K562 (cell line): ENCODE results near the gene PPP6C. TPM values are rescaled to one million over a fixed set of nuclear protein-coding genes. Genes with fewer than 3 reads are reported as not detected.
A peak's percentile ranks its signal among the peaks of the same experiment; 100 is the strongest.

Source experiments
- BMI1 ChIP-seq: fragments of 150-350 bp; IDR thresholded peaks from 2 replicates; pipeline ENCODE4 v1.6.1; 2014; ENCODE audit warnings: low read length
- CBFA2T2 ChIP-seq: fragments of 450-650 bp; conservative IDR thresholded peaks from 2 replicates; pipeline ENCODE4 v1.6.1; 2017; ENCODE audit warnings: mild to moderate bottlenecking
- CCAR2 ChIP-seq: fragments of 200-400 bp; formaldehyde crosslinking; IDR thresholded peaks from 2 replicates; pipeline ENCODE4 v1.6.1; 2017; ENCODE audit warnings: mild to moderate bottlenecking, low read depth, low read length
- CCNT2 ChIP-seq: IDR thresholded peaks from 2 replicates; pipeline ENCODE4 v1.6.1; 2011; ENCODE audit warnings: borderline replicate concordance, low read depth, mild to moderate bottlenecking, moderate library complexity, mixed read lengths, low read length; ENCODE audit not compliant: insufficient read length; ENCODE audit errors: extremely low read depth
- CEBPG ChIP-seq, 3 experiments: fragments of 200-800 bp in 1 of 3; sonication (Bioruptor generic) in 1 of 3; sonication (generic) in 1 of 3; formaldehyde crosslinking in 1 of 3; IDR thresholded peaks in 2 of 3; conservative IDR thresholded peaks in 1 of 3; 2 replicates each; pipeline versions ENCODE4 v1.6.1 to v1.8.0; 2016 to 2022; ENCODE audit warnings: missing compliant biosample characterization in 2 of 3, missing genetic modification characterization in 2 of 3, mild to moderate bottlenecking in 1 of 3, missing genetic modification reagents in 1 of 3
- CHD1 ChIP-seq: fragments of 200-600 bp; sonication (generic); IDR thresholded peaks from one replicate; pipeline ENCODE4 v1.6.1; 2012; ENCODE audit warnings: mild to moderate bottlenecking, moderate library complexity, low read length, inconsistent platforms
- CLOCK ChIP-seq: fragments of 250-450 bp; sonication (Bioruptor Pico); IDR thresholded peaks from 2 replicates; pipeline ENCODE4 v1.4.0; 2020; ENCODE audit warnings: mild to moderate bottlenecking, moderate library complexity, borderline replicate concordance
- ELF1 ChIP-seq: fragments of 200-800 bp; sonication (Bioruptor generic); IDR thresholded peaks from 2 replicates; pipeline ENCODE4 v1.6.1; 2016; ENCODE audit warnings: missing genetic modification characterization, missing compliant biosample characterization
- FOXP1 ChIP-seq: sonication (generic); formaldehyde crosslinking; IDR thresholded peaks from 2 replicates; pipeline ENCODE4 v1.8.0; 2022; ENCODE audit warnings: mild to moderate bottlenecking, missing genetic modification reagents
- MEF2D ChIP-seq: conservative IDR thresholded peaks from 2 replicates; pipeline ENCODE4 v1.6.1; 2016; ENCODE audit warnings: low read depth, missing genetic modification characterization, missing compliant biosample characterization
- MTF1 ChIP-seq: fragments of 250-450 bp; sonication (Bioruptor Pico); IDR thresholded peaks from 2 replicates; pipeline ENCODE4 v1.9.0; 2021; ENCODE audit warnings: moderate library complexity, mild to moderate bottlenecking, inconsistent platforms, borderline replicate concordance
- NFYB ChIP-seq: IDR thresholded peaks from 2 replicates; pipeline ENCODE4 v1.6.1; 2011; ENCODE audit warnings: mild to moderate bottlenecking, moderate library complexity; ENCODE audit not compliant: insufficient read length; ENCODE audit errors: extremely low read depth
- POLR2A ChIP-seq: fragments of 450-650 bp; conservative IDR thresholded peaks from 2 replicates; pipeline ENCODE4 v1.6.1; 2016
- POLR2G ChIP-seq: fragments of 200-400 bp; formaldehyde crosslinking; IDR thresholded peaks from 2 replicates; pipeline ENCODE4 v1.6.1; 2017; ENCODE audit warnings: low read depth, mild to moderate bottlenecking, antibody characterized with exemption, low read length, moderate library complexity
- POLR3A ChIP-seq: IDR thresholded peaks from 2 replicates; pipeline ENCODE4 v1.6.1; 2011; ENCODE audit warnings: borderline replicate concordance, mild to moderate bottlenecking, moderate library complexity; ENCODE audit not compliant: insufficient read length, insufficient read depth; ENCODE audit errors: extremely low read depth
- TEAD4 ChIP-seq, 2 experiments: sonication (generic) in 1 of 2; formaldehyde crosslinking in 1 of 2; IDR thresholded peaks; 2 replicates each; pipeline versions ENCODE4 v1.6.1 to v1.8.0; 2012 to 2022; ENCODE audit warnings: borderline replicate concordance in 1 of 2, inconsistent platforms in 1 of 2, low read length in 1 of 2, mild to moderate bottlenecking in 1 of 2, missing genetic modification reagents in 1 of 2
- THAP7 ChIP-seq: fragments of 250-450 bp; sonication (Bioruptor Pico); IDR thresholded peaks from 2 replicates; pipeline ENCODE4 v1.5.0; 2021
- TRIM25 ChIP-seq: fragments of 450-650 bp; IDR thresholded peaks from 2 replicates; pipeline ENCODE4 v1.7.0; 2016; ENCODE audit warnings: borderline replicate concordance
- USF2 ChIP-seq: sonication (generic); formaldehyde crosslinking; IDR thresholded peaks from 2 replicates; pipeline ENCODE4 v1.5.0; 2020; ENCODE audit warnings: missing genetic modification reagents
- ZNF175 ChIP-seq: fragments of 200-800 bp; sonication (Bioruptor generic); IDR thresholded peaks from 2 replicates; pipeline ENCODE4 v1.6.1; 2016; ENCODE audit warnings: low read depth, mild to moderate bottlenecking, missing genetic modification characterization, missing compliant biosample characterization
- ZNF41 ChIP-seq: fragments of 250-450 bp; sonication (Bioruptor Pico); conservative IDR thresholded peaks from 2 replicates; pipeline ENCODE4 v1.4.0; 2020; ENCODE audit warnings: mild to moderate bottlenecking
- ZNF76 ChIP-seq: fragments of 250-450 bp; sonication (Bioruptor Pico); IDR thresholded peaks from 2 replicates; pipeline ENCODE4 v1.4.0; 2020; ENCODE audit warnings: mild to moderate bottlenecking, moderate library complexity, borderline replicate concordance
- polyA plus RNA-seq, 8 experiments: library from polyadenylated mRNA; depleted of rRNA in 4 of 8; stranded (reverse) in 5 of 8; unstranded in 3 of 8; fragments of >200 nt; fragmentation: Nextera tagmentation in 2 of 8; fragmentation: Illumina TruSeq in 1 of 8; extraction: Ambion mirVana in 2 of 8; extraction: Trizol in 1 of 8; gene quantifications; 2 replicates each; pipeline versions ENCODE4 v1.2.1 to v1.2.3, GENCODE V29; 2011 to 2014; ENCODE audit warnings: inconsistent platforms in 1 of 8, missing spikeins in 1 of 8
- total RNA-seq, 7 experiments: library from RNA; depleted of rRNA in 6 of 7; stranded (reverse); fragments of >200 nt in 6 of 7; fragmentation: Illumina TruSeq in 2 of 7; extraction: Trizol in 2 of 7; gene quantifications; 2 replicates each; pipeline versions ENCODE4 v1.2.1 to v1.2.3, GENCODE V29; 2011 to 2021; ENCODE audit warnings: low replicate concordance in 1 of 7

The PPP6C gene
- total and polyA plus RNA-seq, 9 of the 15 experiments (the other 6 are each of a cell fraction or from before 2014, with no cell fraction given): 18.8 to 44.8 (median 38.3) TPM

GRCh38 chr9:125189011-125189360, 617 bp downstream of the PPP6C start (continued):
- no peak for TF ChIP-seq ZNF76 (CRISPR knock-in tag)
- no peak for TF ChIP-seq MTF1
- no peak for TF ChIP-seq ZNF41 (CRISPR knock-in tag)
- TF ChIP-seq ELF1 (tag): no peak
- TF ChIP-seq TEAD4 (IDR thresholded peaks at IDR 0.05; ENCODE audit: low read length): no peak
- TF ChIP-seq TEAD4 (CRISPR knock-in tag; IDR thresholded peaks at IDR 0.05; ENCODE audit: borderline replicate concordance): 0 out of 2 replicates have a peak, but pooled peaks have one; percentile 40
- TF ChIP-seq CHD1: peak; percentile 66
- no peak for TF ChIP-seq THAP7 (CRISPR knock-in tag)
- no peak for TF ChIP-seq USF2 (CRISPR knock-in tag)
- TF ChIP-seq TRIM25: no peak
- peak; percentile 58; the same call in 1 of the 2 replicates for TF ChIP-seq FOXP1 (CRISPR knock-in tag)
- TF ChIP-seq NFYB: no peak
- TF ChIP-seq CCNT2: no peak
- TF ChIP-seq MEF2D: no peak
- TF ChIP-seq CCAR2: no peak
- no peak for TF ChIP-seq CBFA2T2
- TF ChIP-seq ZNF175 (CRISPR knock-in tag): no peak
- no peak for TF ChIP-seq POLR2G
- TF ChIP-seq POLR2A: no peak
- TF ChIP-seq CLOCK (CRISPR knock-in tag): no peak
- TF ChIP-seq CEBPG (CRISPR knock-in tag; IDR thresholded peaks at IDR 0.05): 0 out of 2 replicates have a peak, but pooled peaks have one; percentile 32
- no peak for TF ChIP-seq CEBPG (tag; conservative IDR thresholded peaks at IDR 0.05 in 1 of 2, IDR thresholded peaks at IDR 0.05 in 1 of 2)
- TF ChIP-seq BMI1: no peak
- TF ChIP-seq POLR3A: no peak
